AG09309 (cell line): ENCODE data around the gene RNF227.
A peak's percentile ranks its signal among the peaks of the same experiment; 100 is the strongest.

Source experiments
- DNase-seq: peaks from one replicate; pipeline ENCODE4 v3.0.0-alpha.2; 2010; ENCODE audit warnings: low read depth
- H3K4me3 ChIP-seq: 2 replicates; pipeline ENCODE4 v1.5.1; 2011; ENCODE audit warnings: mild to moderate bottlenecking, low read depth, low read length, moderate library complexity; ENCODE audit not compliant: control insufficient read depth
- CTCF ChIP-seq: IDR thresholded peaks from 2 replicates; pipeline ENCODE4 v1.5.1; 2011; ENCODE audit warnings: mild to moderate bottlenecking, low read depth, low read length, inconsistent platforms; ENCODE audit not compliant: insufficient read depth, control insufficient read depth; ENCODE audit errors: missing control alignments

Gene RNF227

GRCh38 chr17:7903154-7904103, 12.7 kb downstream of the RNF227 start:
- no peak for DNase-seq
- TF ChIP-seq CTCF, result no peak
- no peak overlapping the region for H3K4me3 ChIP-seq

- TF ChIP-seq CTCF, result peak; percentile 63
- H3K4me3 ChIP-seq, result no peak overlapping the region
- no peak for DNase-seq
Observed at GRCh38 chr17:7897773-7898172, 18.3 kb downstream of the RNF227 start.

- TF ChIP-seq CTCF, result no peak
- no peak overlapping the region for H3K4me3 ChIP-seq
- no peak for DNase-seq
Observed at GRCh38 chr17:7897090-7897489, 19.0 kb downstream of the RNF227 start.

- no peak for TF ChIP-seq CTCF
- H3K4me3 ChIP-seq, result no peak overlapping the region
- no peak for DNase-seq
Observed at GRCh38 chr17:7894866-7895265, 21.2 kb downstream of the RNF227 start.

GRCh38 chr17:7894226-7894625, 21.9 kb downstream of the RNF227 start:
- no peak for DNase-seq
- no peak overlapping the region for H3K4me3 ChIP-seq
- no peak for TF ChIP-seq CTCF

GRCh38 chr17:7893187-7893880, 22.8 kb downstream of the RNF227 start:
- no peak overlapping the region for H3K4me3 ChIP-seq
- DNase-seq, result no peak
- no peak for TF ChIP-seq CTCF
